NCI-H524 (cell line): ENCODE data around the gene CDKN1C.

Experiments
- DNase-seq, 2 experiments: peaks; one replicate each; lab custom pipeline; 2025; lab: John Stamatoyannopoulos, UW

Gene CDKN1C

DNA sequence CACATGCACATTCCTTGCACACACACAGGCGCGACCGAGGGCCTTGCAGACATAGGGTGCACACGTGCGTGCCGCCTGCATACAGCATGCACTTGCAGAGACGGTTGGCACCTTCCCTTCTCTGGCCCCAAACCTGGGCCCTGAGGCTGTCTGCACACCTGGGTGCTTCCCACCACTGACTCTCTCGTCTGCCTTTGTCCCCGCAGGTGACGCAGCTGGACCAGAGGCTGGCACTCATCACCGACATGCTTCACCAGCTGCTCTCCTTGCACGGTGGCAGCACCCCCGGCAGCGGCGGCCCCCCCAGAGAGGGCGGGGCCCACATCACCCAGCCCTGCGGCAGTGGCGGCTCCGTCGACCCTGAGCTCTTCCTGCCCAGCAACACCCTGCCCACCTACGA is 38.0 kb downstream of the CDKN1C start:
- no peak for DNase-seq

DNA sequence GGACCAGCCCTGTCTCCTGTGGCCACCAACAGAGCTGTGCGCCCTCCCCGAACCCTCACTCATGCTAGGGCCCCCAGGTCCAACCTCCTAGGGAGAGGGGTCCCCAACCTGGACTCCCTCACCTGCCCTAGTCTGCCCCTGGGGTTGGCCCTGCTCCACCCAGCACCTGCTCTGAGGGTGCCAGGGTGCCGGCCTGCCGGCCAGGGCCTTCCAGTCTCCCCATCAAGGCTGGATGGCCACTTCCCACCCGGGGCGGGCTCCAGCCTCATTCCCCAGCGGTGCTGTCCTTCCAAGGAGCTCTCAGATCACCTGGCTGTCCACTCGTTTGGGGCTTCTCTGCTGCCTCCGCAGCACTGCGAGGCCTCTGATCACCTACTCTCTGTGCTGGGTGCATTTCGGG is 39.1 kb downstream of the CDKN1C start:
- no peak for DNase-seq

DNA sequence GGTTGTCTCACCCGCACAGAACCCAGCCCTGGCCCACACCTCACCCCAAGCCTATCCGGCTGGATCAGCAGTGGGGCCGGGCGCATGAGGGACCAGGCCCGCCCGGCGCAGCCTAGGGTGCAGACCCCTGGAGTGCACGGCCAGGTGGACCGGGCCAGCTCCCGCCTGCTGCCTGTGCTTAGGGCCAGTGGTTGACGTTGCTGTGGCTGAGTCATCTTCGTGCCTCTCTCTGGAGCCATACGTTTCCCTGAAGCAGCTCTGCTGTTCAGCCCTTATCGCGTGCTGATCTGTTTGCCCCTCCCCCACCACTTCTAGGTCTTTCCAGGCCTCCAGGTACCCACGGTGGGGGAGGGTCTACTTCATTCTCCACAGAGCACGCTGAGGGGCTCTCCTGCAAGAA is 39.5 kb downstream of the CDKN1C start:
- no peak for DNase-seq

DNA sequence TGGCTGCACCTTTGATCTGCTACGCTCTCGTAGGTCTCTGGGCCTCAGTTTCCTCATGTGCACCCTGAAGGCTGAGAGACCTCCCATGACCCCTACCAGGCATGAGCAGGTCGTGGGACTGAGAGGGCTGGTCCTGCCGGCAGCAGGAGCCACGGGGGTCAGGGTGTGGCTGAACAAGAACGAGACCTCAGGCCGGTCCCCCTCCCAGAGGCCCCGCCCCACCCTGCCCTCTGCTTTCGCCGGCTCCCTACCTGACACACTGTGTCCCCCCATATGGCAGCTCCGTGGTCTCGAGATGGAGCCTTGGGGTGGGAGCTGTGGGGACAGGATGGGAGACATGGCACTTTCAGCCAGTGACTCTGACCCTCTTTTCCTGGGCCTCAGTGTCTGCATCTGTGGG is 40.6 kb downstream of the CDKN1C start:
- DNase-seq, result no peak

DNA sequence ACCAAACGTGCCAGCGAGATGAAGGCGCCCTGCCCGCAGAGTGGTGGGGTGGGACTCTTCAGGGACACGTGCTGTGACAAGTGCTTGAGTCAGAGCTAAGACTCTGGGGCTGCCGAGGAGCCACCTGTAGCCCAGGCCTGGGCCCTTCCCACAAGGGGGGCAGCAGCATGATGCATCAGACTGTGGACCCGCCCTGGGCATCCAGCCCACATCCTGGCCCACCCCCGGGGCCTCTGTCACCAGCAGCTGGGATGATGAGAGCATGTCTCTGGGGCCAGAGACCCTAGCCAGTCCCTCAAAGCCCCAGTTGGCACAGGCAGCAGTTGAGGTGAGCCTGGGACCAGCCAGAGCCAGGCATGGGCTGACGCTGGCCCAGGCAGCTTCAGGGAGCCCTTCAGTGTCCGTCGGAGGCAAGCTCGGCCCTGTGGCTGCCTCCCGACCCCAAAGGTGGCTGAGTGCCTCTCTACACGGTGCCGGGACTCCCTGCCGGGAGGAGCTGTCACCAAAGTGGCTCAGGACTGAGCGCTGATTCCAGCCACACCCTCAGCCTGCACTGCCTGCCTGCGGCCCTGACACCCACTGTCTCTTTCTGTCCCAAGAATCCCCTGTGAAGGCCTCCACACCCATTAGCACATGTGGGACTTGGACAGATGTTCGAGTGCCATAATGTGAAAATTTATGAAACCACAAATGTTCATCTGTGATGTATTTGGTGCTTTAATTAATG is 41.3 kb downstream of the CDKN1C start:
- no peak for DNase-seq

DNA sequence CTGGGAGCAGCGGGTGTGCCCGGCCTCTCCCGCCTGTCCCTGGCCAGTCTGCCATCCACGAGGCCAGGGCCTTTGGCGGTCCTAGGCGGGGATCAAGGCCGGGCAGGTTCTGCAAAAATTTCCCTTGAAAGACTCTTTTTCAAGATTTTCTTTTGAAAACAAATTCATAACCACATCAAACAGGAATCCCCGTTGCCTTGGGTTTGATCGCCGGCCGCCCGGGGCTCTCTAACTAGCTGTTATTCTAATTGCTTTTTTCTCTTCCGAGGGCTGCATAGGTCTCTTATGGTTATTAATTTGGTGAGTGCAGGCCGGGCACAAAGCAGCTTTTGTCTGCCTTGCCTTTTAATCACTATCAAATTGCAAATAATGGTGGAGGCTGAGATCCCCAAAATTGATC is 42.0 kb downstream of the CDKN1C start:
- no peak for DNase-seq

DNA sequence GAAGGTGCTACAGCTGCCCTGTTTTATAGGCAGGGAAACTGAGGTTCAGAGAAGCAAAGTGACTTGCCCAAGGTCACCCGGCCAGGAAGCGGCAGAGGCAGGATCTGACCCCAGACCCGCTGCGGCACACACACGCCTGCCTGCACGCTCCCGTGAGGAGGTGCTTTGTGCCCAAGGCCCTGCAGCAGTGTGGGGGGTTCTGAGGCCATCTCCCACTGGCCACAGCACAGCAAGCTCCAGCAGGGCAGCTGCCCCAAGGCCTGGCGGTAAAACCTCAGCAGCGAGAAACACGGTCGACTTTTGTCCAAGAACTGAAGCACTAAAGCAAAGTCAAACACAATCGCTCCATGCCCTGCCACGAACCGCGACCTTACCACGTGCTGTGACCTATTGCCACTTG is 42.7 kb downstream of the CDKN1C start:
- no peak for DNase-seq

DNA sequence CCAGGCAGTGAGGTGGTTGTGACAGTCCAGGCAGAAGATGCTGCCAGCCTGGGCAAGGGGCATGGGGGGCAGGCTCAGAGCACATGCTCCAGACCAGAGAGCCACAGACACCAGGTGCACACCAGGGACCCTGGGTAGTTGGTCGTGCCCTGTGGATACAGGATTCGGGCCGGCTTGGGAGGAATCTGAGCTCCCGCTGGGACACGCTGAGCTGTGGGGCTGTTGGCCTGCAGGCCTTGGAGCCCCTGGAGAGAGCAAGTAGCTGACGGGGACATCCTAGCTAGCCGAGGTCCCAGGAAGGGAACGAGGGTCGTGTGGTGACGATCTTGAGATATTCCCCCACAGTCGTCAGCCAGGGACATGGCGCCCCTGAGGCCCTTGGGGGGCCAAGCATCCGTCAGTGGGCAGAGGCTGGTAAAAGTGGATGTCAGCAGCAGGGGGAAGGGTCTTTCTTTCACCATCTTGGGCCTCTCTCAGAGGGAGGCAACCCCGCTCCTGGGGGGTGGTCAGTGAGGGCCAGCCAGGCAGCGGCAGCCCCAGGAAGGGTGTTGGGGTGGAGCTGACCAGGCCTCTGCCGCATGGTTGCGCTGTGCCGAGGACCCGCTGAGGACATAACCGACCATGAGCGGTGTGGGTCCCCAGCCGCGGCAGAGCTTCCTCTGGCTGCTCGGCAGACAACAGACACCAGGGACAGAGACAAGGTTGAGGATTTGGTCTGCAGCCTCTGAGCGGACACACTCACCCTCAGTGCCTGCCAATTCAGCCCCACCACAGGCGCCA is 44.0 kb downstream of the CDKN1C start:
- no peak for DNase-seq

DNA sequence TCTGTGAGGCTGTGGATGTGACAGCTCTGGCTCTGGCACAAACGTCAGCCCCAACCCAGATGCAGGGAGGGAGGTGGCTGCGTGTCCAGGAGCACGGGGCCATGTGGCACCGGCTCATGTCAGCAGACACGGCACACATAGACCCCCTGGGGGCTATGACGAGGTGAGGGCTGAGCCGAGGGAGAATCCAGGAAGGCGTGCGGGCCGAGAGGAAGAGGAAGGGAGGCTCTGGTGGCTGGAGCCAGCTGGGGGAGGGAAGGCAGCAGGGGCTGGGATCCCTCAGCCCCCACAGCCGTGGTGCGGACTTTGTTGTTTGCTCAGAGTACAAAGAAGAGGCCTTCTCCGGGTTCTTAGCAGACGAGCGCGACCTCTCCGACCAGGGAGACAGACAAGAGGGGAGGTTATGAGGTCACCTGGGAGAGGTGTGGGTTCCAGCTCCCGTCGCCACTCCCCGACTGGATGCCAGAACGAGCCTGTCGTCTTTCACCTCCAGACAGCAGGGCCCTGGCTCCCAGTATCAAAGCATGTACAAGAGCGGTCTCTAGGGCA is 46.1 kb downstream of the CDKN1C start:
- no peak for DNase-seq

DNA sequence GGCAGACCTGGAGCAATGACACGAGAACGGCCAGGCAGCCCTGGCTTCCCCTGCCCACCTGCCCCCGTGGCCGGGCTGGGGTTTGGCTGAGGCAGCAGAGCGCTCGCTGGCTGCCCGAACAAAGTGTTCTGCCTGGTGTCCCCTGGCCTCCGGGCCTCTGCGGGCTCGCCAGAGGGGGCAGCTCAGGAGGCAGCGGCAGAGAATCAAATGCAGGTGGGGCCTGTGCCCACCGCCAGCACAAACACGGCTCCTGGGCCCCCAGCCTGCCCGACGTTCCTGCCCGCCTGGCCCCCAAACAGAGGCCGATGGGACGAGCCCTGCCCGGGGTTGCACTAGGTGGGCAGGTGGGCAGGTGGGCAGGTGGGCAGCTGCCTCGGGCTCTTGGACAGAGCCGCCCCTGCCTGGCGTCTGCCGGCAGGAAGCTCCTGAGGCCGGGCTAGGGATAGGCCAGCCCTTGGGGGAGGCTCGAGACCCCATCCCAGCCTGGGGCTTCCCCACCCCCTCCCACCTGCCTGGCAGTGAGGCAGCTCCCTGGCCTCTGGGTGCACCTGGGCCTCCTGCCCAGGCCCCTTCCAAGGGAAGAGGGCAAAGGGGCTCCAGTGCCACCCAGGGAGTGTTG is 46.8 kb downstream of the CDKN1C start:
- no peak for DNase-seq

DNA sequence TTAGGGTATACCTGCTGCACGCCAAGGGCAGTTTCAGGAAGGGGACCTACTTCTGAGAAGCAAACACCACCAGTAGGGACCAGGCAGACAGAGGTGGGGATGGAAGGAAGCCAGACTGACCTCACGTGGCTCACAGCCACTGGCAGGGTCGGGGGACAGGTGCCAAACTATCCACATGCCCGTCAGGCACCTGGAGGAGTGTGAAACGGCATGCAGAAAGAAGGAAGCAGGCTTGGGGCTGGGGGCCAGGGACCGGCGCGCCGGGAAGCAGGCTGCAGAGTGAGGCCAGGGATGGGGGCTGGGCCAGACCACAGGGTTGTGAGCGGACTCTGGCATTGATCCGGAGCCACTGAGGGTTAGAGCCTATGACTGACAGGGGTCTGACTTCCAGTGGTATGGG is 47.5 kb downstream of the CDKN1C start:
- no peak for DNase-seq

DNA sequence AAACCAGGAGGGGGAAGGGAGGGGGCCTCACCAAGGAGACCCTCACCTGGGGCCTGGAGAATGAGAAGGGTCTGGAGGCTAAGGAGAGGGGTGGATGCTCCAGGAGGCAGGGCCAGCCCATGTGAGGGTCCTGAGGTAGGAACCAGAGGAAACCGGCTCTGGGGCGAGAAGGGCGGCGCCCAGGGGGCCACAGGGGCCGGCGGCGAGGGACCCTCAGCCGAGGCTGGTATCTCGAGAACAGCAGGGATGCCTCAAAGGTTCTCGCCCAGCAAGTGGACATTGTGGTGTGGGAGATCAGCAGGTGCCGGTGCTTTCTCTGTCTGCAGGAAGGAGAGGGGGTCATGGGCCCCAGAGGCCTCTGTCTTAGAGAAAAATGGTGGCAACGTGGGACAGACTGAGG is 47.9 kb downstream of the CDKN1C start:
- DNase-seq, result no peak

DNA sequence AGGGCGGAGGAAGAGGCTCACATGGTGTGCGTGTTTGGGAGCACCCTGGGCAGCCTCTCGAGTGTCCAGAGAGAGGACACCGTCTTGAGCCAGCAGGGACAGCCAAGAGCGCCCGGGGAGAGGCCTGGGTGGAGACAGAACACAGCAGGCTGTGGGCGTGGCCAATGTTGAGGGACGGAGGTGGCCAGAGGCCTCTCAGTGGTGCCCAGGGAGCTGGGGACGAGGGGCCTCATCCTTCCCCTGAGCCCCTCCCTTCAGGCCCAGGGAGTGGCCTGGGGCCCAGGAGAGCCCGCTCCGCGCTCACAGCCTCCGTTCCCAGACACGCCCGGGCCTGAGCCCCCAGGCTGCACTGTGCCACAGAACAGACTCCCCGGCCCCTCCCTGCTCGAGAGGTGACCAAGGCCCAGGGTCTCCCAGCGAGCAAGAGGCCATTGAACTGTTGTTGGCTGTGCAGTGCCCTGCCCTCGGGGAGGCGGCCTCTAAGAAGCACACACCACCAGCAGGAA is 48.4 kb downstream of the CDKN1C start:
- DNase-seq, result no peak

DNA sequence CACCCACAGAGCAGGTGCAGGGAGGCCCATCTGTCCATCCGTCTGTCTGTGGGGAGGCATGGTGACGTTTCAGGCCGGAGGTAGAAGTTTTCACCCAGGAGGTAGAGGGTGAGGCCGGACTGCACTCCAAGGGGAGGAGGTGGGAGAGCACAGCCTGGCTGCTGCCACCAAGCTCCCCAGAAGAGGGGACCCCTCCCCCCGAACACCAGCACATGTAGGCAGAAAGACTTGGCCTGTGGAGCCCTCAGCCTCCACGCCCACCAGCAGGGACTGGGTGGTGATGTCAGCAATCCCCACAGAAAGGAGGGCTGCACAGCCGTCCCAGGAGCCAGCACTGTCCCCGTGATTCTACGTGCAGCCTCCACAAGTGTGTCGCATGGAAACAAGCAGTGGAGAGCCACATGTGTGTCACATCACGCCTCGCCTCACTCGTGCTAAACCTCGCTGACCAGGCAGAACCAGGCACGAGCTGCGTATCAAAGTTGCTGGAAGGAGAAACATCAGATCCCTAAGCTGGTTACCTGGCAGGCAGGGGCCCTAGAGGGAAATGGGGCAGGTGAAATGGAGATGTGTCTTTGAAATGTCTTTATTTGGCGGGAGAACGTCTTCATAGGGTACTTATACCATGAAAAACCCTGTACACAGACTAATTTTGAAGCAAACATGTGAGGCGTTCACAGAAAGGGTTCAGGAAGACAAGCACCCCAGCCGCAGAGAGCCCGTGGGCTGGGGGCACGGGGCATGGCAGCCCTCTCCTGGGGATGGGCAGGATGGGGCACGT is 49.1 kb downstream of the CDKN1C start:
- no peak for DNase-seq

DNA sequence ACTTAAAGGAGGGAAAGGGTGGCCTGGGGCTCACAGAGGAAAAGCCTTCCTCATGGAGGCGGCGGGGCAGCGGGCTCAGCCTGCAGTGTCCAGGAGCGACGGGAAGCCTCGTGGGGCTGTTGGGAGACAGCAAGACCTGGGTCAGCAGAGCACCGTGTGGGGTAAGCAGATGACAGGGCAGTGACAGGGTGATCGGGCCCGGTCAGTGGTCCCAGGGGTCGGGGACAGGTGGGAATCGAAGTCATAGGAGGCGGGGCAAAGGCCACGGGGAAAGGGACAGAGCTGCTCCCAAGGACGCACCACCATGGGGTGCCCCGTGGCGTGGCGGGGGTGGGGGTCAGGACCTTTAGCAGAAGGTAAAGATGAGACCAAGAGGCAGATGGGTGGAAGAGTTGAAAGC is 49.8 kb downstream of the CDKN1C start:
- no peak for DNase-seq

DNA sequence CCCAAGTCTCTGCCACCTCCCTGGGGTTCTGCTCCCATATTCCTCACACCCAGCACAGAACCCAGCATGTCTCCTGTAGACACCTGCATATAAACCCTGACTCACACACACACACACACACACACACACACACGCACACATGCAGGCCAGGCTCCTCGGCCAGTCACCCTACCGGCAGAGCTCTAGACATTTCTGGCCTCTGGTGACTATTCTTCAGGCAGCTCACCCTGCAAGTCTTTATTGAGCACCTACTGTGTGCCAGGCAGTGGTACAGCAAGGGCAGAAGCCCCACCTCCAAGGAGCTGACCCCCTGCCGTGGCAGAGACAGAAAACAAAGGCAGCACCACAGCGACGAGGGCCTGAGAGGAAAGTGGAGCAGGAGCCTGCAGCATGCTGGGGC is 50.3 kb downstream of the CDKN1C start:
- DNase-seq, result no peak

DNA sequence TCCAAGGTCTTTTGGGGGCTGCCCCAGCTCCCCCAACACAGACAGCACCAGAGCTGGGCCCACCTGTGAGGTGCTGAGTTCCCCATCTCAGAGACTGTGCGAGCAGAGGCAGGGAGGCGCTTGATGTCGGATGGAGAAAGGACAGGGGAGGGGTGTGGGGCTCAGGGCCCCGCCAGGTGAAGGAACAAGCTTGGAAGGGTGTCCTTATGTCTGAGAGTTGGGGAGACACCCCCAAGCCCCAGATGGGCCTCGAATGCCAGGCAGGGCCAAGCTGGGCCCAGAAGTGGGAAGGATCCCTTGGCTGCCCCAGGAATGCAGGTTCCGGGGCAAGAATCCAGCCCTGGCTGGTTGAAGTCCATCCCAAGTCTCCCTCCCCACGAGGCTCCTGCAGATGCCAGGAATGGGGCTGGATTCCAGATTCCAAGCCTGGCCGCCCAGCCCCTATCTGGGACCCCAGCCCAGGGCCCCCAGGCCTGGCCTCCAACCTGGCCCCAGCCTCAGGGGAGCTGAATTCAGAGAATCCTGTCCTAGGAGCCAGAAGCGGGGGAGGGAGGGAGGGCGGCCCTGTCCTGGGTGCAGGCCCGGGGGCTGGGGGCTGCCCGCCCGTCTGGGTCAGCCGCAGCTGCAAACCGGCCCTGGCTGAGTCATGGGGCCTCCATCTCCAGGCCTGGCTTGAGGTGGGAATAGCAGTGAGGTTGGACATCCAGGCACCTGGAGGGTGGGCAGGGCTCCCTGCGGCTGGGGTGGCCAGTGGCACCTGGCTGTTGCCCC is 50.9 kb downstream of the CDKN1C start:
- DNase-seq, result no peak

DNA sequence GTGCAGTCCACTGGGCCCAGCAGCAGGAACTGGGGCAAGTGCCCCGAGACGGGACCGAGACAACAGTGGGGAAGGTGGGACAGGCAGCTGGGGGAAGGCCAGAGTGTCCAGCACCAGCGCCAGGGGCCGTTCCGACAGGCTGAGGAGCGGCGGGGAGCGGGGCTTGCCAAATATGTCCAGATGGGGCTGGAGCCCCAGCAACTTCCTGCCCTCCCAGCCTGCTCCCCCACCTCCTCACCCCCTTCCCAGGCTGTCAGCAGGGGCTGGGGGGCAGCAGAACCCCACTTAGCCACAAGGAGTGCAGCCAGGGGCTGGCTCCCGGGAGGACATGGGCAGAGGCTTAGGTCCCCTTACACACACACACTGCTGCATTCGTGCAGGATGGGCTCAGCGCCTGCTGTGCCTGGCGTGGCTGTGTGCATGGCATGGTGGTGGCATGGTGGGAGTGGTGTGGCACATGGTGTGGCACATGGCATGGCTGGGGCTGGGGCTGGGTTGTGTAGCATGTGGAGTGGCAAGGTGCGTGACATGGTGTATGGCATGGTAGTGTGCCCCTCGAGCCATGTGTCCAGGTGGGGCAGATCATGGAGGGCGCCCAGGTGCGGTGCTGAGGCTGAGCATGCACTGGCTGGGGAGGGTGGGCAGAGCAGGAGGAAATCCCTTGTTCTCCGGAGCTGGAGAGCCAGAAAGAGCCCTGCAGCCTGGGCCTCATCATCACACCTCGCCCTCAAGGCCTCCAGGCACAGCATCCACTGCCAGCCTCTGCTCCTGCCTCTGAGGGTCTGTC is 51.7 kb downstream of the CDKN1C start:
- DNase-seq, result no peak
